ENCODE measurements around the gene NTRK3. TPM values are rescaled to one million over a fixed set of nuclear protein-coding genes. Genes with fewer than 3 reads are reported as not detected.

The NTRK3 gene
- total and polyA plus RNA-seq, 2 of the 13 experiments (the other 11 are each of a cell fraction or from before 2014, with no cell fraction given): not detected

DNA sequence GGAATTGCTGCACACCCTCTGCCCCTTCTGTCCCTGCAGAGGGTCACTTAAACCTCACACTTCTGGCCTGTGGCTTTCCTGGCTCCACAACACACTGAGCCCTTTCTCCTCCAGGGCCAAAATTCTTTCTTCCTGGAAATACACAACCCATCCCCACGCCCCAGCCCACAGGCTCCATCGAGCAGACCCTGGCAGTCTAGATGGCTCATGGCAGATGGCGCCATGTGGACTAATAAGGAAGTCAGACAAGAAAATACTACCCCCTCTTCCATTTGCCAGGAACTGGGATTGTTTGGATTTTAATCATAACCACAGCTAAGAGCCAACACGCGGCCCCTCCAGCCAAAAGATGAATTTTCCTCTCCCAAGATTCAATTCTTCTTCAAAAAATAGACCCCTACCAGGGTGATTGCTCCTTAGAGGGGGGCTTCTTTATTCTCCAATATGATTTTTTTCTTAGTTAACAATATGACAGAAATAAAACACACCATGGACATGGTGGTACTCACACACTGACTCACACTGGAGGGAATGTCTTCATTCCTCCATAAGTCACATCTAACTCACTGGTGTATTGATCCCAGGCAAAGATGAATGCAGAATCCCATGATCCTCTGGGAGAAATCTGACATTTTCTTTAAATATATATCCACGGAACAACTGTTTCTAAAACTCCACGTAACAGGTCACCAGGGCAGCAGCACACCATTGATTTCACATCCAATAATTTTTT, 111.5 kb downstream of the NTRK3 start:
- Histone ChIP-seq H3K4me2 (ENCODE audit: low read depth, low read length) (no peak overlapping the region), H3K27me3 (ENCODE audit: control insufficient read depth in 1 of 2, insufficient read depth in 2 of 2, low read length in 2 of 2) (no peaks in the 10 kb centered on the region), H3K4me1 (ENCODE audit: insufficient read depth, low read length) (no peaks in the 10 kb centered on the region), H4K20me1 (ENCODE audit: insufficient read depth, low read length) (no peaks in the 10 kb centered on the region), H3K9me3 (ENCODE audit: low read length) (no peaks in the 10 kb centered on the region), H3K27ac (ENCODE audit: extremely low read length, insufficient read depth, low read length) (no peak overlapping the region), H3K79me2 (ENCODE audit: insufficient read depth, low read length) (no peaks in the 10 kb centered on the region), H2AFZ (ENCODE audit: low read length) (no peak overlapping the region), H3K9ac (ENCODE audit: insufficient read depth, low read depth, low read length) (no peak overlapping the region), H3K4me3 (replicated peaks in 1 of 3; ENCODE audit: insufficient read depth in 1 of 3, low read depth in 2 of 3, low read length in 3 of 3) (no peak overlapping the region), H3K36me3 (replicated peaks in 1 of 2; ENCODE audit: control insufficient read depth in 1 of 2, insufficient read depth in 2 of 2, low read length in 2 of 2) (no peaks in the 10 kb centered on the region)
- intact Hi-C loops (cut with micrococcal nuclease; ENCODE audit: unreplicated experiment) (no loop called here), in situ Hi-C loops (cut with HindIII; ENCODE audit: extremely low pct_ligation_motif_present, low pct_unique_long_range_greater_than_20kb) (no loop called here)
- CTCF ChIA-PET (ENCODE audit: low intra/inter-chr PET ratio, low total read pairs): no interaction called here
- ATAC-seq: no peak
- FAIRE-seq: no peak
- no peak for DNase-seq (ENCODE audit: low spot score)
- no TSS peak for BruUV-seq (replicated peaks)
- WGBS (ENCODE audit: low lambda C conversion rate): 3% methylated on average over 6 of the region's 7 CpGs
- POLR2A ChIA-PET: no interaction called here
- TF ChIP-seq ZNF883 (CRISPR knock-in tag; IDR thresholded peaks at IDR 0.05; ENCODE audit: not compliant biosample characterization) (no peak), SMAD1 (CRISPR knock-in tag; IDR thresholded peaks at IDR 0.05; ENCODE audit: borderline replicate concordance, low read depth) (no peak), NR2C2 (CRISPR knock-in tag; IDR thresholded peaks at IDR 0.05; ENCODE audit: borderline replicate concordance) (no peak), SIX4 (CRISPR knock-in tag; IDR thresholded peaks at IDR 0.05) (no peak), FOXC1 (CRISPR knock-in tag; IDR thresholded peaks at IDR 0.05; ENCODE audit: borderline replicate concordance) (no peak), CCAR2 (optimal IDR thresholded peaks at IDR 0.05; ENCODE audit: low read depth, low read length) (no peak), RAD51 (IDR thresholded peaks at IDR 0.05; ENCODE audit: borderline replicate concordance) (no peak), TAF1 (CRISPR knock-in tag; IDR thresholded peaks at IDR 0.05) (no peak), EHMT2 (IDR thresholded peaks at IDR 0.05; ENCODE audit: borderline replicate concordance, low read depth, low read length) (no peak), ZFP36 (IDR thresholded peaks at IDR 0.05; ENCODE audit: borderline replicate concordance, low read depth, low read length, partially characterized antibody) (no peak)
- TF ChIP-seq, protein P1, sequence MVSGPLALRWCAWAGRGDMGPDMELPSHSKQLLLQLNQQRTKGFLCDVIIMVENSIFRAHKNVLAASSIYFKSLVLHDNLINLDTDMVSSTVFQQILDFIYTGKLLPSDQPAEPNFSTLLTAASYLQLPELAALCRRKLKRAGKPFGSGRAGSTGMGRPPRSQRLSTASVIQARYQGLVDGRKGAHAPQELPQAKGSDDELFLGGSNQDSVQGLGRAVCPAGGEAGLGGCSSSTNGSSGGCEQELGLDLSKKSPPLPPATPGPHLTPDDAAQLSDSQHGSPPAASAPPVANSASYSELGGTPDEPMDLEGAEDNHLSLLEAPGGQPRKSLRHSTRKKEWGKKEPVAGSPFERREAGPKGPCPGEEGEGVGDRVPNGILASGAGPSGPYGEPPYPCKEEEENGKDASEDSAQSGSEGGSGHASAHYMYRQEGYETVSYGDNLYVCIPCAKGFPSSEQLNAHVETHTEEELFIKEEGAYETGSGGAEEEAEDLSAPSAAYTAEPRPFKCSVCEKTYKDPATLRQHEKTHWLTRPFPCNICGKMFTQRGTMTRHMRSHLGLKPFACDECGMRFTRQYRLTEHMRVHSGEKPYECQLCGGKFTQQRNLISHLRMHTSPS (CRISPR knock-in tag; IDR thresholded peaks at IDR 0.05; ENCODE audit: low read depth): no peak
- TF ChIP-seq, protein P2, sequence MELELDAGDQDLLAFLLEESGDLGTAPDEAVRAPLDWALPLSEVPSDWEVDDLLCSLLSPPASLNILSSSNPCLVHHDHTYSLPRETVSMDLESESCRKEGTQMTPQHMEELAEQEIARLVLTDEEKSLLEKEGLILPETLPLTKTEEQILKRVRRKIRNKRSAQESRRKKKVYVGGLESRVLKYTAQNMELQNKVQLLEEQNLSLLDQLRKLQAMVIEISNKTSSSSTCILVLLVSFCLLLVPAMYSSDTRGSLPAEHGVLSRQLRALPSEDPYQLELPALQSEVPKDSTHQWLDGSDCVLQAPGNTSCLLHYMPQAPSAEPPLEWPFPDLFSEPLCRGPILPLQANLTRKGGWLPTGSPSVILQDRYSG (CRISPR knock-in tag; IDR thresholded peaks at IDR 0.05): no peak
- TF ChIP-seq, protein P3, sequence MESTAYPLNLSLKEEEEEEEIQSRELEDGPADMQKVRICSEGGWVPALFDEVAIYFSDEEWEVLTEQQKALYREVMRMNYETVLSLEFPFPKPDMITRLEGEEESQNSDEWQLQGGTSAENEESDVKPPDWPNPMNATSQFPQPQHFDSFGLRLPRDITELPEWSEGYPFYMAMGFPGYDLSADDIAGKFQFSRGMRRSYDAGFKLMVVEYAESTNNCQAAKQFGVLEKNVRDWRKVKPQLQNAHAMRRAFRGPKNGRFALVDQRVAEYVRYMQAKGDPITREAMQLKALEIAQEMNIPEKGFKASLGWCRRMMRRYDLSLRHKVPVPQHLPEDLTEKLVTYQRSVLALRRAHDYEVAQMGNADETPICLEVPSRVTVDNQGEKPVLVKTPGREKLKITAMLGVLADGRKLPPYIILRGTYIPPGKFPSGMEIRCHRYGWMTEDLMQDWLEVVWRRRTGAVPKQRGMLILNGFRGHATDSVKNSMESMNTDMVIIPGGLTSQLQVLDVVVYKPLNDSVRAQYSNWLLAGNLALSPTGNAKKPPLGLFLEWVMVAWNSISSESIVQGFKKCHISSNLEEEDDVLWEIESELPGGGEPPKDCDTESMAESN (CRISPR knock-in tag; conservative IDR thresholded peaks at IDR 0.05): no peak
- TF ChIP-seq, protein P4, sequence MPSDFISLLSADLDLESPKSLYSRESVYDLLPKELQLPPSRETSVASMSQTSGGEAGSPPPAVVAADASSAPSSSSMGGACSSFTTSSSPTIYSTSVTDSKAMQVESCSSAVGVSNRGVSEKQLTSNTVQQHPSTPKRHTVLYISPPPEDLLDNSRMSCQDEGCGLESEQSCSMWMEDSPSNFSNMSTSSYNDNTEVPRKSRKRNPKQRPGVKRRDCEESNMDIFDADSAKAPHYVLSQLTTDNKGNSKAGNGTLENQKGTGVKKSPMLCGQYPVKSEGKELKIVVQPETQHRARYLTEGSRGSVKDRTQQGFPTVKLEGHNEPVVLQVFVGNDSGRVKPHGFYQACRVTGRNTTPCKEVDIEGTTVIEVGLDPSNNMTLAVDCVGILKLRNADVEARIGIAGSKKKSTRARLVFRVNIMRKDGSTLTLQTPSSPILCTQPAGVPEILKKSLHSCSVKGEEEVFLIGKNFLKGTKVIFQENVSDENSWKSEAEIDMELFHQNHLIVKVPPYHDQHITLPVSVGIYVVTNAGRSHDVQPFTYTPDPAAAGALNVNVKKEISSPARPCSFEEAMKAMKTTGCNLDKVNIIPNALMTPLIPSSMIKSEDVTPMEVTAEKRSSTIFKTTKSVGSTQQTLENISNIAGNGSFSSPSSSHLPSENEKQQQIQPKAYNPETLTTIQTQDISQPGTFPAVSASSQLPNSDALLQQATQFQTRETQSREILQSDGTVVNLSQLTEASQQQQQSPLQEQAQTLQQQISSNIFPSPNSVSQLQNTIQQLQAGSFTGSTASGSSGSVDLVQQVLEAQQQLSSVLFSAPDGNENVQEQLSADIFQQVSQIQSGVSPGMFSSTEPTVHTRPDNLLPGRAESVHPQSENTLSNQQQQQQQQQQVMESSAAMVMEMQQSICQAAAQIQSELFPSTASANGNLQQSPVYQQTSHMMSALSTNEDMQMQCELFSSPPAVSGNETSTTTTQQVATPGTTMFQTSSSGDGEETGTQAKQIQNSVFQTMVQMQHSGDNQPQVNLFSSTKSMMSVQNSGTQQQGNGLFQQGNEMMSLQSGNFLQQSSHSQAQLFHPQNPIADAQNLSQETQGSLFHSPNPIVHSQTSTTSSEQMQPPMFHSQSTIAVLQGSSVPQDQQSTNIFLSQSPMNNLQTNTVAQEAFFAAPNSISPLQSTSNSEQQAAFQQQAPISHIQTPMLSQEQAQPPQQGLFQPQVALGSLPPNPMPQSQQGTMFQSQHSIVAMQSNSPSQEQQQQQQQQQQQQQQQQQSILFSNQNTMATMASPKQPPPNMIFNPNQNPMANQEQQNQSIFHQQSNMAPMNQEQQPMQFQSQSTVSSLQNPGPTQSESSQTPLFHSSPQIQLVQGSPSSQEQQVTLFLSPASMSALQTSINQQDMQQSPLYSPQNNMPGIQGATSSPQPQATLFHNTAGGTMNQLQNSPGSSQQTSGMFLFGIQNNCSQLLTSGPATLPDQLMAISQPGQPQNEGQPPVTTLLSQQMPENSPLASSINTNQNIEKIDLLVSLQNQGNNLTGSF (CRISPR knock-in tag; IDR thresholded peaks at IDR 0.05): no peak
